K562 (cell line): ENCODE measurements around the gene SACS. TPM values are rescaled to one million over a fixed set of nuclear protein-coding genes. Genes with fewer than 3 reads are reported as not detected.

Source experiments
- BDP1 ChIP-seq: IDR thresholded peaks from 3 replicates; pipeline ENCODE4 v1.6.1; 2011; ENCODE audit not compliant: insufficient read length, insufficient read depth
- HDAC2 ChIP-seq: fragments of 450-650 bp; IDR thresholded peaks from 2 replicates; pipeline ENCODE4 v1.6.1; 2016; ENCODE audit warnings: mild to moderate bottlenecking
- MEIS2 ChIP-seq: fragments of 450-650 bp; IDR thresholded peaks from 2 replicates; pipeline ENCODE4 v1.6.1; 2014; ENCODE audit warnings: mild to moderate bottlenecking; ENCODE audit not compliant: partially characterized antibody
- TCF3 ChIP-seq: sonication (generic); formaldehyde crosslinking; IDR thresholded peaks from 2 replicates; pipeline ENCODE4 v1.4.0; 2020; ENCODE audit warnings: mild to moderate bottlenecking, missing genetic modification reagents
- polyA plus RNA-seq, 8 experiments: library from polyadenylated mRNA; depleted of rRNA in 4 of 8; stranded (reverse) in 5 of 8; unstranded in 3 of 8; fragments of >200 nt; fragmentation: Nextera tagmentation in 2 of 8; fragmentation: Illumina TruSeq in 1 of 8; extraction: Ambion mirVana in 2 of 8; extraction: Trizol in 1 of 8; gene quantifications; 2 replicates each; pipeline versions ENCODE4 v1.2.1 to v1.2.3, GENCODE V29; 2011 to 2014; ENCODE audit warnings: inconsistent platforms in 1 of 8, missing spikeins in 1 of 8
- total RNA-seq, 7 experiments: library from RNA; depleted of rRNA in 6 of 7; stranded (reverse); fragments of >200 nt in 6 of 7; fragmentation: Illumina TruSeq in 2 of 7; extraction: Trizol in 2 of 7; gene quantifications; 2 replicates each; pipeline versions ENCODE4 v1.2.1 to v1.2.3, GENCODE V29; 2011 to 2021; ENCODE audit warnings: low replicate concordance in 1 of 7

Gene SACS
- total and polyA plus RNA-seq, 9 of the 15 experiments (the other 6 are each of a cell fraction or from before 2014, with no cell fraction given): 4.7 to 28.2 (median 18.9) TPM

GRCh38 chr13:23279321-23279720 is 154.2 kb downstream of the SACS start (continued):
- TF ChIP-seq TCF3 (CRISPR knock-in tag): peak; percentile 41
- no peak for TF ChIP-seq HDAC2
- TF ChIP-seq BDP1: no peak
- peak; percentile 5 for TF ChIP-seq MEIS2

Other genes starting within 250 kb of the SACS start
- not detected in 2 replicates for gene TNFRSF19, start 136.7 kb upstream of the SACS start, total RNA-seq (2014; rRNA removed)
- gene TNFRSF19, start 136.7 kb upstream of the SACS start, total RNA-seq (2014; rRNA removed; fragmentation: Illumina TruSeq; extraction: Trizol): not detected in 2 replicates
- gene TNFRSF19, start 136.7 kb upstream of the SACS start, total RNA-seq (2015; rRNA removed; fragmentation: Illumina TruSeq; extraction: Trizol): not detected in 2 replicates
- 0.04 and 0.07 TPM in 2 replicates for gene TNFRSF19, start 136.7 kb upstream of the SACS start, total RNA-seq (2021)
- gene TNFRSF19, start 136.7 kb upstream of the SACS start, polyA plus RNA-seq (2011; rRNA removed): not detected in 2 replicates
- gene TNFRSF19, start 136.7 kb upstream of the SACS start, polyA plus RNA-seq (2014; fragmentation: Illumina TruSeq; extraction: Trizol): not detected in 2 replicates
- not detected for gene TNFRSF19, start 136.7 kb upstream of the SACS start, polyA plus RNA-seq (2014; fragmentation: Nextera tagmentation; extraction: Ambion mirVana)
- gene TNFRSF19, start 136.7 kb upstream of the SACS start, polyA plus RNA-seq (2014; rRNA removed): 0.01 TPM in 1 of 2 replicates, not detected in the other